Measurements from ENCODE around the gene KCNQ2. TPM values are rescaled to one million over a fixed set of nuclear protein-coding genes. Genes with fewer than 3 reads are reported as not detected.

Gene KCNQ2
- total and polyA plus RNA-seq, 2 donors, result 0.14 to 2.1 TPM

GRCh38 chr20:63364801-63365585 is 107.5 kb downstream of the KCNQ2 start:
- Histone ChIP-seq H3K36me3 (ENCODE audit: insufficient read depth) (no peaks in the 10 kb centered on the region), H3K4me1 (ENCODE audit: insufficient read depth) (no peaks in the 10 kb centered on the region), H3K27ac (ENCODE audit: low read depth) (no peak overlapping the region), H3K4me3 (ENCODE audit: low read depth, low read length) (no peak overlapping the region)
- 81% methylated on average over 20 of the region's 20 CpGs for WGBS
- no peak for DNase-seq (ENCODE audit: extremely low spot score)

- Histone ChIP-seq H3K27ac (ENCODE audit: low read depth) (no peak overlapping the region), H3K4me3 (ENCODE audit: low read depth, low read length) (no peak overlapping the region), H3K4me1 (ENCODE audit: insufficient read depth) (no peaks in the 10 kb centered on the region), H3K36me3 (ENCODE audit: insufficient read depth) (no peaks in the 10 kb centered on the region)
- no peak for DNase-seq (ENCODE audit: extremely low spot score)
- WGBS, result 82% methylated on average over 19 of the region's 19 CpGs
Measured at GRCh38 chr20:63363981-63364561, 108.4 kb downstream of the KCNQ2 start.

GRCh38 chr20:63363013-63363957 is 109.2 kb downstream of the KCNQ2 start:
- Histone ChIP-seq H3K4me1 (ENCODE audit: insufficient read depth) (no peaks in the 10 kb centered on the region), H3K27ac (ENCODE audit: low read depth) (no peak overlapping the region), H3K4me3 (ENCODE audit: low read depth, low read length) (no peak overlapping the region), H3K36me3 (ENCODE audit: insufficient read depth) (no peaks in the 10 kb centered on the region)
- no peak for DNase-seq (ENCODE audit: extremely low spot score)
- WGBS, result 55% methylated on average over 23 of the region's 23 CpGs

GRCh38 chr20:63362436-63363009 is 109.9 kb downstream of the KCNQ2 start:
- Histone ChIP-seq H3K27ac (ENCODE audit: low read depth) (no peak overlapping the region), H3K4me3 (ENCODE audit: low read depth, low read length) (no peak overlapping the region), H3K36me3 (ENCODE audit: insufficient read depth) (no peaks in the 10 kb centered on the region), H3K4me1 (ENCODE audit: insufficient read depth) (no peaks in the 10 kb centered on the region)
- WGBS, result 69% methylated on average over 16 of the region's 16 CpGs
- no peak for DNase-seq (ENCODE audit: extremely low spot score)

- H3K4me3 ChIP-seq (ENCODE audit: low read depth, low read length), result no peak overlapping the region
- 12% methylated on average over 50 of the region's 50 CpGs for WGBS
- DNase-seq (ENCODE audit: extremely low spot score), result no peak
- H3K27ac ChIP-seq (ENCODE audit: low read depth), result no peak overlapping the region
- no peaks in the 10 kb centered on the region for H3K4me1 ChIP-seq (ENCODE audit: insufficient read depth)
- H3K36me3 ChIP-seq (ENCODE audit: insufficient read depth), result no peaks in the 10 kb centered on the region
Measured at GRCh38 chr20:63361519-63362435, 110.7 kb downstream of the KCNQ2 start.

- Histone ChIP-seq H3K36me3 (ENCODE audit: insufficient read depth) (no peaks in the 10 kb centered on the region), H3K4me3 (ENCODE audit: low read depth, low read length) (no peak within 1 kb of the TSS), H3K4me1 (ENCODE audit: insufficient read depth) (no peaks in the 10 kb centered on the region), H3K27ac (ENCODE audit: low read depth) (no peak within 1 kb of the TSS)
- no peak for DNase-seq (ENCODE audit: extremely low spot score)
- 2% methylated on average over 79 of the region's 79 CpGs for WGBS
Measured at GRCh38 chr20:63360850-63361518, 111.5 kb downstream of the KCNQ2 start, which contains the start of gene CHRNA4. Gene CHRNA4, minus strand, starts transcription at chr20:63361349. Its CDS starts 184 bp downstream, at chr20:63361165.

- 28% methylated on average over 38 of the region's 38 CpGs for WGBS
Measured at GRCh38 chr20:63359937-63360849, 112.3 kb downstream of the KCNQ2 start.

GRCh38 chr20:63359164-63359934 is 113.1 kb downstream of the KCNQ2 start:
- H3K27ac ChIP-seq (ENCODE audit: low read depth), result no peak overlapping the region
- 80% methylated on average over 42 of the region's 42 CpGs for WGBS
- H3K36me3 ChIP-seq (ENCODE audit: insufficient read depth), result no peaks in the 10 kb centered on the region
- no peak for DNase-seq (ENCODE audit: extremely low spot score)
- no peak overlapping the region for H3K4me3 ChIP-seq (ENCODE audit: low read depth, low read length)
- H3K4me1 ChIP-seq (ENCODE audit: insufficient read depth), result no peaks in the 10 kb centered on the region

More at GRCh38 chr20:63359937-63360849, 112.3 kb downstream of the KCNQ2 start:
- Histone ChIP-seq H3K4me3 (ENCODE audit: low read depth, low read length) (no peak overlapping the region), H3K4me1 (ENCODE audit: insufficient read depth) (no peaks in the 10 kb centered on the region), H3K27ac (ENCODE audit: low read depth) (no peak overlapping the region), H3K36me3 (ENCODE audit: insufficient read depth) (no peaks in the 10 kb centered on the region)
- DNase-seq (ENCODE audit: extremely low spot score), result no peak

- Histone ChIP-seq H3K4me1 (ENCODE audit: insufficient read depth) (no peaks in the 10 kb centered on the region), H3K4me3 (ENCODE audit: low read depth, low read length) (no peak overlapping the region), H3K36me3 (ENCODE audit: insufficient read depth) (no peaks in the 10 kb centered on the region), H3K27ac (ENCODE audit: low read depth) (no peak overlapping the region)
- 75% methylated on average over 26 of the region's 26 CpGs for WGBS
- DNase-seq (ENCODE audit: extremely low spot score), result no peak
Measured at GRCh38 chr20:63357921-63358905, 114.2 kb downstream of the KCNQ2 start.

Data from urinary bladder (tissue), 4 donors.